GM18951 (cell line): ENCODE measurements around the gene ORAI3.
"Not testable (repeated sequence)": the region's sequence is repeated elsewhere in the genome, so short reads cannot be mapped to it uniquely, and the experiment has no call there.

Experiments used
- POLR2A ChIP-seq: IDR thresholded peaks from 4 replicates; pipeline ENCODE4 v1.6.1; 2011; ENCODE audit warnings: mild to moderate bottlenecking; ENCODE audit not compliant: insufficient read length, insufficient read depth; ENCODE audit errors: extremely low read depth
- in situ Hi-C: fragments of 300-500 bp; cut with MboI; formaldehyde crosslinking; loops from one replicate; pipeline ENCODE4 v1.12.0; 2022; ENCODE audit warnings: low sequenced_read_pairs, mixed read lengths, inconsistent platforms; ENCODE audit not compliant: unreplicated experiment

Gene ORAI3

GRCh38 chr16:30925995-30926811, 22.7 kb upstream of the ORAI3 start:
- TF ChIP-seq POLR2A, result no peak
- in situ Hi-C loops, result loop anchor here (10.0 kb wide), 1 partner anchor 161 kb away; the partner anchor contains the start of genes CFAP119 and RNF40

GRCh38 chr16:30926937-30927788, 21.7 kb upstream of the ORAI3 start:
- in situ Hi-C loops, result loop anchor here (10.0 kb wide), 1 partner anchor 162 kb away; the partner anchor contains the start of genes CFAP119 and RNF40
- TF ChIP-seq POLR2A, result no peak

GRCh38 chr16:30927789-30928378, 21.0 kb upstream of the ORAI3 start:
- no peak for TF ChIP-seq POLR2A
- in situ Hi-C loops, result loop anchor here (10.0 kb wide), 1 partner anchor 163 kb away; the partner anchor contains the start of genes CFAP119 and RNF40

GRCh38 chr16:30928390-30928789, 20.5 kb upstream of the ORAI3 start:
- in situ Hi-C loops, result loop anchor here (10.0 kb wide), 1 partner anchor 164 kb away; the partner anchor contains the start of genes CFAP119 and RNF40
- TF ChIP-seq POLR2A, result no peak

- no peak for TF ChIP-seq POLR2A
- in situ Hi-C loops, result loop anchor here (10.0 kb wide), 1 partner anchor 164 kb away; the partner anchor contains the start of genes CFAP119 and RNF40
Measured at GRCh38 chr16:30929167-30929566, 19.7 kb upstream of the ORAI3 start.

- in situ Hi-C loops, result no loop called here
Measured at GRCh38 chr16:30930160-30930571, 18.7 kb upstream of the ORAI3 start.

DNA sequence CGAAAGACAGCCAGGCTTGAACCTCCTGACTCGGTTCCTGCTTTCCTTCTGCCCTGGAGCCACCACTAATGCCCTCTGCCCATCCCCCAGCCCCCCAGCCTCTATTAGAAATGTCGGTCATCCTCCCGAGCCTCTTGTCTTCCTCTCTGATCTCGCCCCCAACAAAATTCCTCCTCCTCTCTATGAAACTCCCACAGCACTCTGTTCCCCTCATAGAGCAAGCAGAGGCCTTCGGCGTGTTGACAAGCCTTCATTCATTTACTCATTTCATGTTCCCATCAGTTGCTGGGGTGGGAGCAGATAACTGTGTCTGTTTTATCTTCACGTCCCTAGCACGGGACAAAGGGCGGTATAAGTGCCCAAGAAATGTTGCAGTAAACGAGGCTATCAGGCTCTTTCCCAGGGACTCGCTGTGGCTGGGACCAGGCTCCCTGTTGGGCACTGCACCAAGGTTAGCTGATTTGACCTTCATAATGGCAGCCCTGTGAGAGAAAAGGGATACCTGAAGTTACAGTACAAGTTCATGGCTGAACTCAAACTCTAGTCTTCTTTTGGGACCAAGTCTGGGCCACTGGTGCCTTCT, 17.7 kb upstream of the ORAI3 start:
- TF ChIP-seq POLR2A, result no peak
- in situ Hi-C loops, result no loop called here

More at GRCh38 chr16:30930160-30930571, 18.7 kb upstream of the ORAI3 start:
- TF ChIP-seq POLR2A, result no peak

DNA sequence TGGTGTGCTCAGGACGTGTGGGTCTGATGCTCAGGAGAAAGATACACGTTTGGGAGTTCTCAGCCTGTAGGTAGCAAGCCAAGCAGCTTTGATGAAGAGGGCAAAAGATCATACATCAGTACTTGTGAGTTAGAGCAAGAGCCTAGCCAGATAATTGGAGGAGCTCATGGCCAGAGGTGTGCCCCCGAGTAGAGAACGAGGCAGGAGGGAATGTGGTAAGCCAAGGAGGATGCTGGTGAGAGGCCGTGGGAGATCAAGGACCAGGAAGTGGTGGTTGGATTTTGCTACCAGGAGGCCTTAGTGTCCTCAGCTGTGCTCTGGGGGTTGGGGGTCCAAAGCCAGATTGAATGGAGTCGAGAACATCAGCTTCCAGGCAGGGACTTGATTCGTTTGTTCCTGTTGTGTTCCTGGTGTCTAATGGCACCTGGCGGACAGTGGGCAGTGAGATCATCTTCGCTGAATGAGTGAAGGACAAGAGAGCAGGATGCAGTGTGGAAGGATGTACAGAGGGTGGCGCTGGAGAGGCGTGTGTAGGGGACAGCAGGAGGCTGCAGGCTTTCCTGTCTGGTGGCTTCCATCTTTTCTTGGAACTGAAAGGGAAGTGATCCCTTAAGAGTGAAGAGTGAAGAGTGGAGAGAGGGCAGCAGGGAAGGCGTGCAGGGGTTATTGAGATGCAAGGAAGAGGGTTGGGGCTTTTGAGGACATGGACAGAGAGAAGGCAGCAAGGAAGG, 13.9 kb upstream of the ORAI3 start:
- in situ Hi-C loops, result no loop called here
- no peak for TF ChIP-seq POLR2A

DNA sequence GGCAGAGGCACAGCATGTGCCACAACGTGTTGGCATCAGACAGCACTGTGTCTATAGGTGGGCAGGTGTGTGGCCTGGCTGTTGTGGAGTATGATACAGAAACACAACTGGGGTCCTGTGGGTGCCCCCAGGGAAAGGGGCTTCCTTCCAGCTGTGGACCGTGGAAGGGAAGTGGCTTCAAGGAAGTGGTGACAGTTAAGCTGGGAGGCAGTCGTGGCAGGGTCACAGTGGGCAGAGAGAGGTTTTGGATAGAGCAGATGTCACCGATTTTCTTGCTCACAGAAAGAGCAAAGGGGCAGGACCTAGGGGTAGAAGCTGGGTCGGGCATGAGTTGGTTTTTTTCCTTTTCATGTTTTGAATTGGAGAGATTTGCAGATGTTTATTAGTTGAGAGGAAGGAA, 11.2 kb upstream of the ORAI3 start:
- no peak for TF ChIP-seq POLR2A
- in situ Hi-C loops, result no loop called here

- in situ Hi-C loops, result not testable (repeated sequence)
Measured at GRCh38 chr16:30939571-30939970, 9.3 kb upstream of the ORAI3 start.

DNA sequence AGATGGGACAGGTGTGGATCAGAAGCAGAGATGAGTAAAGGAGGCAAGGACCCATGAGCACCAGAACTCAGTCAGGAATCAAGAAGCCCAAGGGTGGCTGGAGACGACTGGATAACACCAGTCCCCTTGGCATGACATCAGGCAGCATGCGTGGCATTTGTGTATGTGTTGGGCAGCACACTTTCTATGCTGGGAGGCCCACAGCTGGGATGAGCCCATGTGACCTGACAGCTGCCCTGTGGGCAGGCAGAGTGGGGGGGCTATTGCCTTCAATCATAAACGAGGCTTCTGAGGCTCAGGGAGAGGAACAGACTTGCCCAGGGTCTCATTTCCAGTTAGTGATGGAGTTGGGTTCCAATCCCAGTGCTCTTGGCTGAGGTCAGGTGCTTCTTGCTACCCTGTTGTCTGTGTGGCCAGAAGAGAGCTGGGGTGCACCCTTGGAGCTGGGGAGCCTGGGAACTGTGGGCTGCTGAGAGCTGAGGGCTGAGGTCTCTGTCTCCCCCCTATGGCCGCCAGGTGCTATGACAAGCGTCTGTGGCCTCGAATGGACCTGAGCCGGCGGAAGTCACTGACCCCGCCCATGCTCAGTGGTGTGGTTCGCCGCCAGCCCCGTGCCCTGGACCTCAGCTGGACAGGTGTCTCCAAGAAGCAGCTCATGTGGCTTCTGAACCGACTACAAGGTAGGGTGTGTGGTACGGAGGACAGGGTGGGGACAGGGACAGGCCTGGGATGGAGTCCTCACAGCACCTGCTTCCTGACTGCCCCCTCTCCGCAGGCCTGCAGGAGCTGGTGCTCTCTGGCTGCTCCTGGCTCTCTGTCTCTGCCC, 7.1 kb upstream of the ORAI3 start:
- in situ Hi-C loops, result no loop called here

More for the DNA sequence above, 7.1 kb upstream of the ORAI3 start:
- TF ChIP-seq POLR2A, result no peak
